Stomach (tissue), 4 donors: Measurements from ENCODE around the gene PCSK1N.

ENCODE experiments used
- CTCF ChIP-seq, 7 experiments: fragments of 450-650 bp in 4 of 7; fragments of 200-600 bp in 3 of 7; sonication (generic) in 3 of 7; IDR thresholded peaks; one replicate each; pipeline ENCODE4 v1.5.1; 2016 to 2019; ENCODE audit warnings: antibody characterized with exemption in 7 of 7, control low read depth in 2 of 7, mild to moderate bottlenecking in 1 of 7
- POLR2A ChIP-seq, 4 donors: fragments of 450-650 bp; IDR thresholded peaks; one replicate each; pipeline ENCODE4 v1.6.1; 2016; ENCODE audit warnings: antibody characterized with exemption in 4 of 4, control low read depth in 2 of 4, mild to moderate bottlenecking in 1 of 4, moderate library complexity in 1 of 4

- no peak for TF ChIP-seq CTCF (IDR thresholded peaks at IDR 0.05)
- TF ChIP-seq POLR2A (IDR thresholded peaks at IDR 0.05), result no peak
Measured at GRCh38 chrX:48782216-48782615, 53.2 kb downstream of the PCSK1N start.
